GM18873 (cell line): ENCODE measurements around the gene UBFD1.
"Not testable (repeated sequence)": the region's sequence is repeated elsewhere in the genome, so short reads cannot be mapped to it uniquely, and the experiment has no call there.

Source experiments
- ATAC-seq: cut with Tn5 transposase; IDR thresholded peaks from one replicate; pipeline ENCODE4 v1.9.1; 2021; ENCODE audit warnings: mild to moderate bottlenecking, moderate library complexity, moderate number of reproducible peaks; ENCODE audit not compliant: unreplicated experiment, low FRiP score

UBFD1 gene

DNA sequence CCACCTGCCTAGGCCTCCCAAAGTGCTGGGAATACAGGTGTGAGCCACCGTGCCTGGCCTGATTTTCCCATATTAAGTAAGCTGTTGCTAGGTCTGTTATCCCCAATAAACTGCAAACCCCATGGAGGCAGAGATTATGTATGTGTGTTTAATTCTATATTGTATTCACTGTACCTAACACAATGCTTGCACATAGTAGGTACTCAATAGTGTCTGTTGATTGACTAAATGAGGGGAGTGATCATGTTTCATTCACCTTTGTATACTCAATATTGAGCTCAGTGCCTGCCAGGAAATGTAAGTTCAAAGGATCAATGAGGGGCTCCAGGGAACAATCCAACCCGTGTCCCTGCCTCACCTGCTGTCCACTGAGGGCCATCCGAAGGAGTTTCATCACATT, 32.6 kb upstream of the UBFD1 start:
- ATAC-seq = no peak

DNA sequence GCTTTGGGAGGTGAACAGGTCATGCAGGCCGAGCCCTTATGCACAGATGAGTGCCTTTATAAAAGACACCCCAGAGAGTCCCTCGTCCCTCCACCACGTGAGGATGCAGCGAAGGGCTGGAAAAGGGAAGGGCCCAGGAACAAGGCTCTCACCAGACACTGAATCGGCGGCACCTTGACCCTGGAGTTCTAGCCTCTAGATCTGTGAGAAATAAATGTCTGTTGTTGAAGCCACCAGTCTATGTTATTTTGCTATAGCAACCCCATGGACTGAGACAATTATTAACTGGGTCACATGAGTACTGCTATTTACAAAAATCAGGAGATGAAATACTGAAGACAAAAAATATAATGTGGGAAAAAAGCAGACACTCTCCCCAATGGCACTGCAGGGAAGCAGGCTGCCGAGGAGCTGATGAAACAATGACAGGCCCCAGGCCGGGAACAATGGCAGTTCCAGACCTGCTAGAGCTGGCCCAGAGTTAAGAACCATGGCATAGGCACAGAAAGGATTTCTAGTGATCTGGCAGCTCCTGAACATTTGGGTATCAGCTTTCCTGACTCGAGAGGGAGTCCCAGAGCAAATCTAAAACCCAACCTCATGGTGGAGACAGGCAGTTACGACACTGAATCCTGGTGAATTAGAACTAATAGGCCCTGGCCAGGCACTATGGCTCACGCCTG, 29.4 kb upstream of the UBFD1 start:
- no peak for ATAC-seq

DNA sequence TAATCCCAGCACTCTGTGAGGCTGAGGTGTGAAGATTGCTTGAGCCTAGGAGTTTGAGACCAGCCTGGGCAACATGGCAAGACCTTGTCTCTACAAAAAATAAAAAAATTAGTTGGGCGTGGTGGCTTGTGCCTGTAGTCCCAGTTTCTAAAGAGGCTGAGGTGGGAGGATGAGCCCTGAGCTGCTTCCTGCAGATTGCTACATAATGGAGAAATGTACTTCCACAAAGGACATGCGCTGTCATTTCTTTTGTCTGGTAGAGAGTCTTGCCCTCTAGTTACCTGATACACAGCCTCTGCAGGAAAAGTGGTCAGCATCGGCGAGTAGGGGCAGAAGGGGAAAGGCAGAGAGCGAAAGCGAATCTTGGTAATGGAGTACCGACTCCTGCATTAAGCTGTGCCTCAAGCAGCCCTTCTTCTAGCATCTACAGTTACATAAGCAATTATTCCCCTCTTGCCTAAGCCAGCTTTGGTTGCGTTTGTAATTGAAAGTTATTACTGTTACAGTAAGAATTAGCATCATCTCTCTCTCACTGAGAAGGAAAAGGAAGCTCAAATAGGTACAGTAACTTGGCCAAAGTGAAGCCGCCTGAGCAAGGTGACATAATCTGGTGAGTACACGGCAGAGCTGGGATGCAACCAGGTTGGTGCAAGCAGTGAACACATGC, 28.8 kb upstream of the UBFD1 start:
- ATAC-seq = no peak

DNA sequence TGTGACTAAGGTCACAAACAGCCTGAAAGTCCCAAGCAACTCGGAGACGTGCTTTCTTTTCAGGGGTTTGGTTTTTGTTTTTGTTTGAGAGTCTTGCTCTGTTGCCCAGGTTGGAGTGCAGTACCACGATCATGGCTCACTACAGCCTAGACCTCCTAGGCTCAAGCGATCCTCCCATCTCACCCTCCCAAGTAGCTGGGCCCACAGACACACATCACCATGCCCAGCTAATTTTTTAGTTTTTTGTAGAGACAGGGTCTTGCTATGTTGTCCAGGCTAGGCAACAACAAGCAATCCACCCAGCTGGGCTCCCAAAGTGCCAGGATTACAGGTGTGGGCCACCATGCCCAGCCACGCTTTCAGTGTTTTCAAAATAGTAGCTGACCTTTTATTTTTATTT, 27.5 kb upstream of the UBFD1 start:
- ATAC-seq = no peak

DNA sequence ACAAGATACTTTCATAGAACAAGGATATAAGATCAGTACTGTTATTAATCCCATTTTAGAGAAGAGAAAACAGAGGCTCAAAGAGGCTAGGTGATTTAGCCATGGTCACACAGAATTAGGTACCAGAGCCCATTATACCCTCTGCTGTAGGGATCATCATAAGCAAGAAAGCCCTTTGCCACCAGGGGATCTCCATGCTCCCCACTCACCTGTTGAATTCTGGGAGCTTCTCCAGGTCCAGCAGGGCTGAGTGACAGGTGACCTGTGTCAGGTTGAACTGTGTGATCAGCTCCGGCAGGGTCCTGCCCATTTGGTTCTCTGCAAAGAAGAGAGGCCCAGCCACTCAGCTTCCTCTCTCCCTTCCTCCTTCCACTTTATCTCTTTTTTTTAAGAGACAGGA, 25.1 kb upstream of the UBFD1 start:
- no peak for ATAC-seq

DNA sequence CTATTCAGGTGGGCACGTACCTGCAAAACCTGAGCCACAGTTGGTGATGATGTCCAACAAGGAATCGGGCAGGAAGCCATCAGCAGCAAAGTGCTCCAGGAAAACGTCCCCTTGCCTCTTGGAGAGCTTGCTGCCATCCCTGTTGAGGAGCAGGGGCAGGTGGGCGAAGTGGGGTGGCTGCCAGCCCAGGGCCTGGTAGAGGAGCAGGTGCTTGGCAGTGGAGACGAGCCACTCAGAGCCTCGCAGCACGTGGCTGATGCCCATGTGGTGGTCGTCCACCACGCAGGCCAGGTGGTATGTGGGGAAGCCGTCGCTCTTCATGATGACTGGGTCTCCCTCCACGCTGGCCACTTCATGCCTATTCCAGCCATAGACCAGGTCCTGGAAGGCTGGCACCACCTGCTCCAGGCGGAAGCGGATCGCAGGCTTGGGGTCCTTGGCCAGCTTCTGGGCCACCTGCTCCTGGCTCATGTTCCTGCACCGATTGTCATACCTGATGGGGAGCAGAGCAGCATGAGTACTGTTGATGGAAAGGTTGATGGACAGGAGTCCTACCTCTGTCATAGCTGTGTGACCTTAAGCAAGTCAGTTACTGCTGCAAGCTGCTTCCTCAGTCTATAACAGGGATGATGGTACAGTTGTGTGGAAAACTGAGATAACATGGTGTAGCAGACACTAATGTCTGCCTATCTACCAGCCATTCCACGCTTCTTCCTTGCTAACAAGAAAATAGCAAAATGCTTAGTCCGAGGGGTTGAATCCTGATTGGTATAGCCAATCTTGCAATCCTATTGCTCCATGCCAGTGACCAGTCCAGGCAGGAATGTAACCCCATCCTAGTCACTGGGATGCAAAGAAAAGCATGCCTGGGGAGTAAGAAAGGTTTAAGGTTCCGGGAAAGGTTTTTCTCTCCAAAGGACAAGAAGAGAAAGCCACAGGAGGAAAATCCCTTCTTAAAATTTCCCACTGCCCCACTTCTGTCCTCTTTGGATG, 22.4 kb upstream of the UBFD1 start:
- ATAC-seq = no peak

DNA sequence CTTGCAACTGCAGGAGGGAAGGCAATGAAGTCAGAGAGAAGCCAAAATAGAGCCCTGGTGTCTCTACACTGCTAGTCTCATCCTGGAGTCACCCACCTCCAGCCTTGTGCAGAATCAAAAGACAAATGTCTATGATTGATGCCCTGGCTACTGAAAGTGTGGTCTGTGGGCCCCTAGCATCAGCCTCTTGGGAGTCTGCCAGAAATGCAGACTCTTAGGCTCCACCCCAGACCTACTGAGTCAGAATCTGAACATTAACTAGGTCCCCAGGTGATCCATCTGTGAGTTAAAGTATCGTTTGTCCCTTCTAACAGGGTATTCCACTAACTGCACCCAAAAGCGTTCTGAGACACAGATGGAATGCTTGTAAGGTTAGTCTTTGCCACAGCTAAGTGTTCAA, 21.6 kb upstream of the UBFD1 start:
- no peak for ATAC-seq

DNA sequence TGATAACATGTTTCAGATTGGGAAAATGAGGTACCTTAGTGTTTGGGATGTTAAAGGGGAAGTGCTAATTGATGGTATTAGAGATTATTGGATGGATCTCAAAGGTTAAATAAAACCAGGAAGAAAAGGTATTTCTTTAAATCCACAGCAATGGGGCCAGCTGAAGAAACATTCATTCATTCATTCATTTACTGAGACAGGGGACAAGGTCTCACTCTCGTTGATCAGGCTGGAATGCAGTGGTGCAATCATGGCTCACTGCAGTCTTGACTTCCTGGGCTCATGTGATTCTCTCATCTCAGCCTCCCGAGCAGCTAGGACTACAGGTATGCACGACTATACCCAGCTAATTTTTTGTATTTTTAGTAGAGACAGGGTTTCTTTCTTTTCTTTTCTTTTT, 20.1 kb upstream of the UBFD1 start:
- no peak for ATAC-seq

DNA sequence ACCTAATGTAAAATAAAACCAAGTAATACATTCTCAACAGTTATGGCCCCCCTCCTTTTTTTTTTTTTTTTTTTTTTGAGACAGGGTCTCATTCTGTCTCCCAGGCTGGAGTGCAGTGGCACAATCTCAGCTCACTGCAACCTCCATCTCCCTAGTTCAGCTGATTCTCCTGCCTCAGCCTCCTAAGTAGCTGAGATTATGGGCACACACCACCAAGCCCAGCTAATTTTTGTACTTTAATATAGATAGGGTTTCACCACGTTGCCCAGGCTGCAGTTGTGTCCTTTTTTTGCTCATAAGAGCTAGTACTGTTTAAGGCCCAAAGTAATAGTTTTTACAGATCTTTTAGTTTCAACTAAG, 18.6 kb upstream of the UBFD1 start:
- no peak for ATAC-seq

DNA sequence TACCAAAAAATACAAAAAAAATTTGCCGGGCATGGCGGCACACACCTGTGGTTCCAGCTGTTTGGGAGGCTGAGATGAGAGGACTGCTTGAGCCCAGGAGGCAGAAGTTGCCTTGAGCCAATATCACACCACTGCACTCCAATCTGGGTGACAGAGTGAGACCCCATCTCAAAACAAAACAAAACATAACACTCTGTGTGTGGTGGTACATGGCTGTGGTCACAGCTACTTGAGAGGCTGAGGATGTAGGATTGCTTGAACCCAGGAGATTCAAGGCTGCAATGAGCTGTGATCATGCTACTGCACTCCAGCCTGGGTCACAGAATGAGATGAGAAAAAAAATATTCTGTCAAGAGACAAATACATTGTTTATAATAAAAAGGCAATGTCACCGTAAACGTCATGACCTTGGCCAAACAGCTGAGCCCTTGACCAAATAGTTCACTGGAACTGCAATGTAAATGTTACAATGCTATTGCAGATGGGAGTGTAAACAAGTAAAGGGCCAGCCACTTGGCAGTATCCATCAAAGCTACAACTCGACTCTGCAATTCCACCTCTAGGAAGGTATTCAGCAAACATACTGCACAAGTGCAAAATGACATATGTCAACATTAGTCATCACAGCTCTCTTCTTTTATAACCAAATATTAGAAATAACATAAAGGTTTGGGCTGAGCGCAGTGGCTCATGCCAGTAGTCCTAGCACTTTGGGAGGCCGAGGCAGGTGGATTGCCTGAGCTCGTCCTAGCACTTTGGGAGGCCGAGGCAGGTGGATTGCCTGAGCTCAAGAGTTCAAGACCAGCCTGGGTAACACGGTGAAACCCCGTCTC, 17.3 kb upstream of the UBFD1 start:
- no peak for ATAC-seq

DNA sequence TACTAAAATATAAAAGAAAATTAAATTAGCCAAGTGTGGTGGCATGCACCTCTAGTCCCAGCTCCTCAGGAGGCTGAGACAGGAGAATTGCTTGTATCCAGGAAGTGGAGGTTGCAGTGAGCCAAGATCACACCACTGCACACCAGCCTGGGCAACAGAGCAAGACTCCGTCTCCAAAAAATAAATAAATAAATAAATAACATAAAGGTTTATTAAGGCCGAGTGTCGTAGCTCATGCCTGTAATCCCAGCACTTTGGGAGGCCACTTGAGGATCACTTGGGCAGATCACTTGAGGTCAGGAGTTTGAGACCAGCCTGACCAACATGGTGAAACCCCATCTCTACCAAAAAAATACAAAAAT, 16.7 kb upstream of the UBFD1 start:
- ATAC-seq = not testable (repeated sequence)

DNA sequence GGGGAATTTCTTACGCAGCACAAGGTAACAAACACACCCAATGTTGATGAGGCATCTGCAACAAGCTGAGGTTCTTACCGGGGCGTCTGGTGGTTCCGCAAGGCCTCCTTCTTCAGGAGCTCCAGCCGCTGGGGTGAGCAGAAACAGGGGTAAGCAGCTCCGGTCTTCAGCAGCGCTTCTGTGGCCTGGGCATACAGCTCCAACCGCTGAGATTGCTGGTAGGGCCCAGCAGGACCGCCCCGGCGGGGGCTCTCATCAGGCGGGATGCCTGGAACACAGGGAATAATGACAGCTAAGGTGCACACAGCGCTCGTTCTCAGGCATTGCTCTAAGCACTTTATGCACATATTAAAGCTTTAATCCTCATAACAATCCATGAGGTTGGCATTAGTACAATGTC, 13.1 kb upstream of the UBFD1 start:
- ATAC-seq = no peak

DNA sequence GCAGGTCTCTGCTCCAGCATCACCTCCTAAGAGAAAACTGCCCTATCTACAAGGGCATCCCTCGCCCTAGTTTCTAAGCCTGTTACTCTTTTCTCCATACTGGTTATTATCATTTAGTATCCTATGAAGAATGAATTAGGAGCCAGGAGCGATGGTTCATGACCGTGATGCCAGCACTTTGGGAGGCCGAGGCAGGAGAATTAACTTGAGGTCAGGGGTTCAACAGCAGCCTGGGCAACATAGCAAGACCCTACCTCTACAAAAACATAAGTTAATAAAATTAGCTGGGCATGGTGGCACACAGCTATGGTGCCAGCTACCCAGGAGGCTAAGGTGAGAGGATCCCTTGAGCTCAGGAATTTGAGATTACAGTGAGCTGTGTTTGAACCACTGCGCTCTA, 7.6 kb upstream of the UBFD1 start:
- ATAC-seq = no peak

DNA sequence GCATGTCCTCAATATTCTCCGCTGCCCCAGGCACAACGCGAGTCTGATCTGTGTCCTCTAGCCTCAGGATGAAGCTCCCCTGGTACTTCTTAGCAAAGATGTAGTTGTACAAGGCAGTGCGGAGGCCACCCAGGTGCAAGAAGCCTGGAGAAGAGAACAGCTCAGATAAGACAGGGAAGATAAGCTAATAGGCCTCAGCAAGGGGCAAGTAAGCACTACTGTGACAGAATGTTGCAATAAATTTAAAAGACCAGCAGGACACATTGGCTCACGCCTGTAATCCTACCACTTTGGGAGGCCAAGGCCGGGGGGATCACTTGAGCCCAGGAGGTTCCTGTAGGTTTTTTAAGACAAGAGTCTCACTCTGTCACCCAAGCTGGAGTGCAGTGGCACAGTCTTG, 5.4 kb upstream of the UBFD1 start:
- no peak for ATAC-seq

DNA sequence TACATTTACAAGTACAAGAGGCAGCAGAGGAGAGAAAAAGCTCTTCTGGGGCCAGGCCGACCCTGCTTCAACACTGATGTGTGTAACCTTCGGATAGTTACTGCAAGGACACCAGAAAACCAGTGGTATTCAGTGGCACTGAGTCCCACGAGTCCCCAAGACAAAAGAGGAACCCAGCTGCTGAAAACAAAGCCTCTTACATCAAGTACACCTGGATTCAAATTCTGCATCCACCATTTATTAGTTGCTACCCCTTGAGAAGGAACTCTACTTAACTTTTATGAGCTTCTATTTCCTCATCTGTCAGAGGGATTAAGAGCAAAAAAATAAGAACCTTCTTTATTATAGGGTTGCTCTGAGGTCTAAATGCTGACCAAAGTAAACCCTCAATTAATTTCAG, 3.0 kb upstream of the UBFD1 start:
- no peak for ATAC-seq

DNA sequence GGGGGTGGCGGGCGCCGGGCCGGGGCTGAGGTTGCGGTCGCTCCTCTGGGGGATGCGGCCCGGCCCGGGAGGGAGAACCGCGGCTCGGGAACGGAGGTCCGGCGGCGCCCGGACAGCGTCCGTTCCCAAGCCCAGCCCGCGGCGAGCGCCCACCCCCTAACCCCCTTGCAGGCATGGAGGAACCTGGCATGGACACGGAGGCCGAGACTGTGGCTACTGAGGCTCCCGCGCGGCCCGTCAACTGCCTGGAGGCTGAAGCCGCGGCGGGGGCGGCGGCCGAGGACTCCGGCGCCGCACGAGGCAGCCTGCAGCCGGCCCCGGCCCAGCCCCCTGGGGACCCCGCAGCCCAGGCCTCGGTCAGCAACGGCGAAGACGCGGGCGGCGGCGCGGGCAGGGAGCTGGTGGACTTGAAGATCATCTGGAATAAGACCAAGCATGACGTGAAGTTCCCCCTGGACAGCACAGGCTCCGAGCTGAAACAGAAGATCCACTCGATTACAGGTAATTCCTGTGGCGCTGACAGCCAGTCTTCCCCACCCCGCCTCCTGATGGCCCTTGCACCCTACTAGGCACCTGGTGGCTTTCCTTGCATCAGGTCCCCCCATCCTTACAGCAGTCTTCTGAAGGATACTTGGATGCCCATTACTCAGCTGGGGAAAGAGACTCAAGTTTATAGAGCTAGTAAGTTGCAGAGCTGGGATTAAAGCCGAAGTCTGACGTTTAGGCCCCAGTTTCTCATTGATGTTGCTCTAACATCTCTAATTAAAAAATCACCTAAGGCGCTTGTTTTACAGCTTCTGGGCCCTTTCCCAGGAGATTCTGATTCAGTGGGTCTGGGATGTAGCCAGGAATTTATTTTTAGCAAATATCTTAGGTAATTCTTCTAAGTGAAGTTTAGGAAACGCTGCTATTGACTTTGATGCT, 514 bp downstream of the UBFD1 start:
- no peak for ATAC-seq

DNA sequence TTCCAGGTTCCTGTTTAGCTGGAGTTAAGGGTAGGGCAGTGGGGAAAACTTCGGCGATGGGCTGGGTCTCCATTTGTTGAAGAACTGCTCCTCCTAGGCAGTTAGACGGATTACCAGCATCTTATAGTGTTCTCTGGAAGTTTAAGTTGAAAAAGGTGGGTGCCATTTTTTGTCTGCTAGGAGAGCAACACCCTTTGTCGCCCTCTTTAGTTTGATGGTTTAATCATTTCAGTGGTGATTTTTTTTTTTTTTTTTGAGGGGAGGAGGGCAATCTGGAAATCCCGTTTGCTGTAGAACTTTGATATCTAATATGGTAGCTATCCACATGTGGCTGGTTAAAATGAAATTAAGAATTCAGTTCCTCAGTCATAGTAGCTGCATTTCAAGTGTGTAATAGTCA, 4.1 kb downstream of the UBFD1 start:
- ATAC-seq = no peak

DNA sequence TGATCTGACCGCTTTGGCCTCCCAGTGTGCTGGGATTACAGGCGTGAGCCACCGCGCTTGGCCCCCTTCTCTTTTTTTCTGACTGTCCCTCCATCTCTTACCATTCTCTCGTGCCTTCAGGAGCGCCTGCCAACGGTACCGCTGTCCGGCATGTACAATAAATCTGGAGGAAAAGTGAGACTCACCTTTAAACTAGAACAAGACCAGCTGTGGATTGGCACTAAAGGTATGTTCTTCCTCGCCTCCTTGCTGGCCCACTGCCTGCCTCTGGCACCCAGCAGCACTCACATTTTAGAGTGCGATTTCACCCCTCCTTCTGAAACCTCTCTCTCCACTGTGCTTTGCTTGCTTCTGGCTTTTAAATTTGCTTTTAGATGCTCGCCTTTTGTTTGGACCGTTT, 5.0 kb downstream of the UBFD1 start:
- ATAC-seq = no peak

DNA sequence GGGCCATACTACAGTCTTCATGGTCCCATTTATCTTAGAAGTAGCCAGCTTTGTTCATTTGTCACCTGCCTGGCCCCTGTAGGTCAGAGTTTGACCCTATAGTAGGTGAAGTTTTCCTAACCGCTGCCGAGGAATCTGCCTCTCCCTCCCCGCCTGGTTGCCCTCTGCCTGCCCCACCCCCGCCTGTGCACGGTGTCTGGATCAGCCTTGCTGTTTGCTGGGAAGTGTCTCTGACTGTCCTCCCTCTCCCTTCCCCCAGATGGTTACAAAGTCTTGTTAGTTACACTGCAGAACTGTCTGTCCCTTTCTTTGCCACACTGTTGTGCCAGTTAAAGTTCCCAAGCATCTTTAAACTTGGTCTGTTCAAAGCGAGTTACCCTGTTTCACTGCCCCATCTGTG, 5.7 kb downstream of the UBFD1 start:
- ATAC-seq = no peak
